Measurements from ENCODE around the gene EIF2B5.

EIF2B5 gene

DNA sequence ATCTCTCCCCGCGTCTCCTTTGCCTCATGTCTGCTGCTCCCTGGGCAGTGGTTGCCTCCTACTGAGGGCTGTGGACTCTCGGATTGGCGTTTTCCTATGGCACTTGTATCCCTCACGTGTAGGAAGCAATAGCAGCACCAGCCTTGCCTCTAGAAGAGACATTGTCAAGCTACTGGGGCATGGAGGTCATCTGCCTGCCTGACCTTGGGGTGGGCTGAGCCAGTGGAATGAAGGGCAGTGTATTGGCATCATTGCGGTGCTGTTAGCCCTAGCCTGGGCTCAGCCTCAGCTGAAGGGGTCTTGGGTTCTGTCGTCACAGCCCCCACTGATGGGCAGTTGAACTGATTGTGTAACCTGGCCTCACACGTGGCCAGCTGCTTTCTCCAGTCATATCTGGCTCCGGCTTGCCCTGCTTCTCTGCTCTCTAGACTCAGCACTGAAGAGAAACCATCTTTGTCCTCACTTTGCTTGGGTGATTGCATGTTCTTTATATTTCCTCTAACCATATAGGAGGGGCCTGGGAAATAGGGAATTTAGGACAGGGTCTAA, 58.9 kb downstream of the EIF2B5 start:
- no peak for TF ChIP-seq EZH2phosphoT487 (IDR thresholded peaks at IDR 0.05; ENCODE audit: borderline replicate concordance)
- TF ChIP-seq, protein P1, sequence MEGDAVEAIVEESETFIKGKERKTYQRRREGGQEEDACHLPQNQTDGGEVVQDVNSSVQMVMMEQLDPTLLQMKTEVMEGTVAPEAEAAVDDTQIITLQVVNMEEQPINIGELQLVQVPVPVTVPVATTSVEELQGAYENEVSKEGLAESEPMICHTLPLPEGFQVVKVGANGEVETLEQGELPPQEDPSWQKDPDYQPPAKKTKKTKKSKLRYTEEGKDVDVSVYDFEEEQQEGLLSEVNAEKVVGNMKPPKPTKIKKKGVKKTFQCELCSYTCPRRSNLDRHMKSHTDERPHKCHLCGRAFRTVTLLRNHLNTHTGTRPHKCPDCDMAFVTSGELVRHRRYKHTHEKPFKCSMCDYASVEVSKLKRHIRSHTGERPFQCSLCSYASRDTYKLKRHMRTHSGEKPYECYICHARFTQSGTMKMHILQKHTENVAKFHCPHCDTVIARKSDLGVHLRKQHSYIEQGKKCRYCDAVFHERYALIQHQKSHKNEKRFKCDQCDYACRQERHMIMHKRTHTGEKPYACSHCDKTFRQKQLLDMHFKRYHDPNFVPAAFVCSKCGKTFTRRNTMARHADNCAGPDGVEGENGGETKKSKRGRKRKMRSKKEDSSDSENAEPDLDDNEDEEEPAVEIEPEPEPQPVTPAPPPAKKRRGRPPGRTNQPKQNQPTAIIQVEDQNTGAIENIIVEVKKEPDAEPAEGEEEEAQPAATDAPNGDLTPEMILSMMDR (conservative IDR thresholded peaks at IDR 0.05; ENCODE audit: low read length) = no peak
- peaks cover 58% of the 10 kb centered on the region; the same call in 1 of the 2 replicates for H3K36me3 ChIP-seq (ENCODE audit: insufficient read depth, low read length)
- no peaks in the 10 kb centered on the region for H3F3A ChIP-seq (ENCODE audit: low read depth)
- peaks cover 19% of the 10 kb centered on the region; the same call in 1 of the 2 replicates for H3K79me2 ChIP-seq (ENCODE audit: insufficient read depth, low read length)
- H3K4me3 ChIP-seq (ENCODE audit: low read length, poor library complexity, severe bottlenecking) = no peak overlapping the region
- no peaks in the 10 kb centered on the region for H3K4me1 ChIP-seq (ENCODE audit: insufficient read depth, low read length, poor library complexity, severe bottlenecking)
- H2AFZ ChIP-seq (ENCODE audit: low read length) = no peak overlapping the region
- H4K20me1 ChIP-seq (ENCODE audit: insufficient read depth, low read length, poor library complexity, severe bottlenecking) = no peaks in the 10 kb centered on the region
- no peak overlapping the region for H3K4me2 ChIP-seq (ENCODE audit: low read depth, low read length, poor library complexity, severe bottlenecking)
- H3K9me3 ChIP-seq (ENCODE audit: insufficient read depth, low read depth, low read length) = no peaks in the 10 kb centered on the region
- H3K9me2 ChIP-seq (replicated peaks; ENCODE audit: low read depth, low read length) = no peaks in the 10 kb centered on the region
- no peaks in the 10 kb centered on the region for H3K27me3 ChIP-seq (ENCODE audit: insufficient read depth, low read length, poor library complexity, severe bottlenecking)
- no peak overlapping the region for H3K9ac ChIP-seq (ENCODE audit: low read depth, low read length, poor library complexity, severe bottlenecking)

All from Loucy (cell line).